Bronchial epithelial cell (primary cell): Measurements from ENCODE around the gene COL23A1. TPM values are rescaled to one million over a fixed set of nuclear protein-coding genes. Genes with fewer than 3 reads are reported as not detected.
A peak's percentile ranks its signal among the peaks of the same experiment; 100 is the strongest.

Source experiments
- DNase-seq: peaks from one replicate; pipeline ENCODE4 v3.0.0-alpha.2; 2010; ENCODE audit warnings: low read depth
- FAIRE-seq: peaks from 2 replicates; lab custom pipeline; 2011; peaks lifted over from hg19 to GRCh38; lab: Jason Lieb, UNC
- H3K27me3 ChIP-seq: 2 replicates; pipeline ENCODE4 v1.5.1; 2011; ENCODE audit warnings: low read length; ENCODE audit not compliant: control insufficient read depth, insufficient read depth
- H3K36me3 ChIP-seq: 2 replicates; pipeline ENCODE4 v1.5.1; 2011; ENCODE audit warnings: low read length; ENCODE audit not compliant: control insufficient read depth, insufficient read depth
- H3K4me3 ChIP-seq: 2 replicates; pipeline ENCODE4 v1.5.1; 2011; ENCODE audit warnings: mild to moderate bottlenecking, low read depth, low read length, control low read depth
- total RNA-seq: library from RNA; depleted of rRNA; stranded (reverse); fragments of >200 nt; gene quantifications from 2 replicates; pipeline ENCODE4 v1.2.1, GENCODE V29; 2014
- TF ChIP-seq, protein P1 (sequence below): IDR thresholded peaks from 2 replicates; pipeline ENCODE4 v1.5.1; 2011; ENCODE audit warnings: mild to moderate bottlenecking, moderate library complexity, low read length, control low read depth, inconsistent platforms; ENCODE audit not compliant: insufficient read depth, severe bottlenecking

The COL23A1 gene
- total RNA-seq, 1 donor from 2014 or later: 0.26 TPM

DNA sequence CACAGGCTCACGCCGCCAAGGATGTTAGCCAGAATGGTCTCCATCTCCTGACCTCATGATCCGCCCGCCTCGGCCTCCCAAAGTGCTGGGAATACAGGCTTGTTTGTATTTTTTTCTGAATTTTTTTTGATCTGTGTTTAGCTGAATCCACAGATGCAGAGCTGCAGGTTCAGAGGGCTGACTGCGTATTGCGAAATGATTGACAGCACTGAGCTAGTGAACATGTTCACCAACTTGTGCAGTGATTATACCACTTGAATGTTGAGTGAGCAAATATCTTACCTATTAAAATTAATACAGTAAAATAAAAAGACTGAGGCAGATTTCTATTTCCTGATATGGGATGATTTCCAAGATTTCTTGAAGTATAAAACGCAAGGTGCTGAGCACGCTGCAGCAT lies 234.5 kb downstream of the COL23A1 start:
- DNase-seq (no peak), FAIRE-seq (no peak)
- TF ChIP-seq, protein P1, sequence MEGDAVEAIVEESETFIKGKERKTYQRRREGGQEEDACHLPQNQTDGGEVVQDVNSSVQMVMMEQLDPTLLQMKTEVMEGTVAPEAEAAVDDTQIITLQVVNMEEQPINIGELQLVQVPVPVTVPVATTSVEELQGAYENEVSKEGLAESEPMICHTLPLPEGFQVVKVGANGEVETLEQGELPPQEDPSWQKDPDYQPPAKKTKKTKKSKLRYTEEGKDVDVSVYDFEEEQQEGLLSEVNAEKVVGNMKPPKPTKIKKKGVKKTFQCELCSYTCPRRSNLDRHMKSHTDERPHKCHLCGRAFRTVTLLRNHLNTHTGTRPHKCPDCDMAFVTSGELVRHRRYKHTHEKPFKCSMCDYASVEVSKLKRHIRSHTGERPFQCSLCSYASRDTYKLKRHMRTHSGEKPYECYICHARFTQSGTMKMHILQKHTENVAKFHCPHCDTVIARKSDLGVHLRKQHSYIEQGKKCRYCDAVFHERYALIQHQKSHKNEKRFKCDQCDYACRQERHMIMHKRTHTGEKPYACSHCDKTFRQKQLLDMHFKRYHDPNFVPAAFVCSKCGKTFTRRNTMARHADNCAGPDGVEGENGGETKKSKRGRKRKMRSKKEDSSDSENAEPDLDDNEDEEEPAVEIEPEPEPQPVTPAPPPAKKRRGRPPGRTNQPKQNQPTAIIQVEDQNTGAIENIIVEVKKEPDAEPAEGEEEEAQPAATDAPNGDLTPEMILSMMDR: no peak
- H3K36me3 ChIP-seq: no peaks in the 10 kb centered on the region
- H3K4me3 ChIP-seq: no peak overlapping the region
- peaks cover 4% of the 10 kb centered on the region for H3K27me3 ChIP-seq

DNA sequence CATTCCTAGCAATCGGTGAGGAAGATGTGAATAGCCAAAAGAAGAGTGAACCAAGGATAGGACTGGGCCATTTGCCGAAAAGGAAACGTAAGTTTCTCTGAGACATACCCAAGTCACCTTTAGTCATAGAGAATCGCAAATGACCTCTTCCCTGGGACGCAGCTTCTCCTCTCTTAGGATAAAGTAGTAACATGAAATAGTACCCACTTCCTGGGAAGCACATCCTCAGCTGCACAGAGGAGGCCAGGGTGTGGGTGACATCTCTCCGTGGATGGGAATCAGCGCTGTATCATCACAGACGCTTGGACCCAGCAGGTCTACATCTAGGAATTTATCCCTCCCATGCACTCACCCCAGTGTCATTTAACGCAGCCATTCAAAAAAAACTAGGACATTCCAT lies 236.7 kb downstream of the COL23A1 start:
- no peak overlapping the region for H3K4me3 ChIP-seq
- TF ChIP-seq, protein P1: no peak
- DNase-seq: no peak
- no peak for FAIRE-seq
- no peaks in the 10 kb centered on the region for H3K36me3 ChIP-seq
- H3K27me3 ChIP-seq: peaks cover 6% of the 10 kb centered on the region

DNA sequence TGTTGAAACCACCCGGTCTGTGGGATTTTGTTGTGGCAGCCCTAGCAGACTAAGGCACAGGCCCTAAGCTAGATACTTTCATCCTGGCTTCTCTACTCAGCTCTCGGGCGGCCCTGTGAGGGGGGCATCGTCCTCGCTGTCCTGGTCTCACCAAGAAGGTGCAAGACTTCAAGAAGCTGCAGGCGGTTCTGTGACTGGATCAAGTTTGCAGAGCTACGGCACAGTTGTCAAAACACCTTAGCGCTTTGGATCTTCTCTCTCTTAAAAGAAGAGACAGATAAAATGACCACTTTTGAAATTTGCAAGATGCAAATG lies 238.2 kb downstream of the COL23A1 start:
- Histone ChIP-seq H3K36me3 (no peaks in the 10 kb centered on the region), H3K27me3 (peaks cover 6% of the 10 kb centered on the region), H3K4me3 (no peak overlapping the region)
- no peak for DNase-seq
- TF ChIP-seq, protein P1: no peak
- no peak for FAIRE-seq

DNA sequence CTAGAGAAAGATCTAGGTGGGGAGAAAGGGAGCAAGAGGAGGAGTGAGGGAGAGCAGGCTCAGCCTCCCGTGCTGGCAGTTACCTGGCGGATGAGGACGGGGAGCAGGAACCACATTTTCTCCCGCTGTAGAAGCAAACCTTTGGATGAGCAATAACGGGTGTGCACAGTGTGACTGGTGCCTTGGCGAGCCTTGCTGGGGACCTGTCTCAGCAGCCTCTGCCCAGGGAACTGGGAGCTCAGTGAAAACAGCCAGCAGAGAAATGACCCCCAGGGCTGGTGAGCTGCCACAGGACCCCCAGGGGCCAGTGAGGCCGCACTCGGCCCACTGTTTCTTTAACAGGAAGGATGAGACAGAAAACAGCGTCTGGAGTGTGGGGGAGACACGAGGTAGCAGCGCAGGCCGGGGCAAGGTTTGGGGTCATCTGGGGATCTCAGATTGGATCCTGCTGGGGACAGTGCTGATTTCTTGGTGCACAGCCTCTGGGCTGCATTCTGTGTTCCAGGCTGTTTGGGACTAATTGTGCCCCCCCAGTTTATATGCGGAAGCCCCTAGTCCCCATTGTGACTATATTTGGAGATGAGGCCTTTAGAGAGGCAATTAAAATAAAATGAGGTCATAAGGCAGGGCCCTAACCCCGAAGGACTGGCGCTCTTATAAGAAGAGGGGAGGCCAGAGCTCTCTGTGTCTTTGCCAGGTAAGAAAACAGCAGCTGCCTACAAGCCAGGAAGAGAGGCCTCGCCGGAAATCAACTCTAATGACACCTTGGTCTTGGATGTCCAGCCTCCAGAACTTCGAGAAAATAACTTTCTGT lies 238.8 kb downstream of the COL23A1 start:
- FAIRE-seq (no peak), DNase-seq (no peak)
- Histone ChIP-seq H3K4me3 (no peak overlapping the region), H3K27me3 (peaks cover 6% of the 10 kb centered on the region), H3K36me3 (no peaks in the 10 kb centered on the region)
- TF ChIP-seq, protein P1: no peak

DNA sequence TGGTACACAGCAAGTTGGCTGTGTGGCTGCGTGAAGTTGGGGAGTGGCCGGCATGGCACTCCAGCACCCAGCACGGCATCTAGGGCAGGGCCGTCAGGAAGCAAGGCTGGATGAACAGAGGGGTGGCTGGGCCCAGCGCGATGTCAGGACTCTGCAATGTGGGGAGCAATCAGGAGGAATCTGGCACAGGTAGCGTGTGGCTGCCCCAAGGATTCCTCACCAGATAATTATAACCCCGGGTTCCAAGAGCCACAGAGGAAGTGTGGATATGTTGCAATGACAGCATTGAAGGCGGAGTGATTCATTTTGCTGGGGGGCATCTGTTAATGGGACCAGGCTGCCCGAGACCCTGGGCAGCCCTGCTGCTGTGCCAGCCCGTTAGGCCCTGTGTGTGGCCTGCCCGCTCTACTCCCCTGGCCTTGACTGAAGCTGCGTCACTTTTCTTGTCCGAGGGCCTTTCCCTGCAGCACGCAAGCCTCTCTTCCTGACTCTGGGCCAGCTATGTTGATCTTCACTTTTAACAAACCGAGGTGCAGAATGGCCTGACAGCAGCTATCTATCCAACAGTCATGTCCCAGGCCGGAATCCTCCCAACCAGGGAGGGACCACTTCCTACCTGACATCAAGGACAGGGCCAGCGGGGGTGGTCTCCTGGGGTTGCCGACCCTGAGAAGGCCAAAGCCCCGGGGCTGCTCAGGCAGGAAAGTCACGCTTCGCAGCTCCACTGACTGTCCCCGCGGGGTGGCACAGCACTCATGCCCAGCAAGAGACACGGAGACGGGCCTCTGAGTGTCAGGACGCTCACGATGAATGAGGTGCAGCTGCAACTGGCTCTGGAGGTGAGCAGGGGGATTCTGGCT lies 239.6 kb downstream of the COL23A1 start:
- TF ChIP-seq, protein P1: no peak
- FAIRE-seq: no peak
- peaks cover 4% of the 10 kb centered on the region for H3K27me3 ChIP-seq
- no peak overlapping the region for H3K4me3 ChIP-seq
- H3K36me3 ChIP-seq: no peaks in the 10 kb centered on the region
- peak; percentile 18 for DNase-seq
